Psoas muscle (tissue), 8 donors: ENCODE measurements around the gene PCNX1. TPM values are rescaled to one million over a fixed set of nuclear protein-coding genes. Genes with fewer than 3 reads are reported as not detected.
"Not testable (repeated sequence)": the region's sequence is repeated elsewhere in the genome, so short reads cannot be mapped to it uniquely, and the experiment has no call there.

Experiments
- ATAC-seq, 4 donors: fragments of 200-7000 bp; cut with Tn5 transposase; one replicate each; pipeline ENCODE4 v1.9.1; 2020; ENCODE audit warnings: moderate library complexity in 3 of 4, mild to moderate bottlenecking in 2 of 4
- DNase-seq, 2 donors: peaks; one replicate each; pipeline ENCODE4 v3.0.0-alpha.2; 2020
- H3K27ac ChIP-seq: fragments of 200-600 bp; one replicate; pipeline ENCODE4 v1.8.0; 2022
- H3K27me3 ChIP-seq, 3 donors: fragments of 200-600 bp in 1 of 3; one replicate each; pipeline versions ENCODE4 v1.6.1 to v1.8.0; 2013 to 2022; ENCODE audit warnings: low read length in 2 of 3, mild to moderate bottlenecking in 2 of 3, moderate library complexity in 1 of 3; ENCODE audit not compliant: insufficient read depth in 3 of 3
- H3K36me3 ChIP-seq, 2 donors: fragments of 200-600 bp in 1 of 2; one replicate each; pipeline versions ENCODE4 v1.6.1 to v1.8.0; 2013 to 2022; ENCODE audit warnings: low read depth in 1 of 2, mild to moderate bottlenecking in 1 of 2, moderate library complexity in 1 of 2; ENCODE audit not compliant: insufficient read depth in 1 of 2
- H3K4me1 ChIP-seq: fragments of 200-600 bp; one replicate; pipeline ENCODE4 v1.8.0; 2022
- H3K4me3 ChIP-seq: fragments of 200-600 bp; one replicate; pipeline ENCODE4 v1.8.0; 2022; ENCODE audit warnings: mild to moderate bottlenecking
- H3K9me3 ChIP-seq: fragments of 200-600 bp; one replicate; pipeline ENCODE4 v1.8.0; 2022
- CTCF ChIP-seq: fragments of 200-600 bp; IDR thresholded peaks from one replicate; pipeline ENCODE4 v1.8.0; 2022; ENCODE audit warnings: antibody characterized with exemption
- WGBS, 3 donors: extraction: QIAGEN DNeasy Blood & Tissue Kit; methylation state at CpG; one replicate each; pipeline versions ENCODE4 v1.1.6 to v1.1.7; 2013; 5-methylcytosine and 5-hydroxymethylcytosine counted together
- intact Hi-C, 2 donors: fragments of 100-400 bp; cut with DNase I; formaldehyde crosslinking; loops; one replicate each; pipeline versions ENCODE4 v1.11.0 to v1.14.2; 2022
- polyA plus RNA-seq, 3 donors: library from polyadenylated mRNA; stranded (reverse); fragments of 200-250 nt; gene quantifications; one replicate each; pipeline ENCODE4 v1.2.3, GENCODE V29; 2013
- total RNA-seq, 4 donors: library from RNA; stranded (reverse); fragmentation: NEBNext Ultra II Directional in 2 of 4; extraction: Animal tissue kit (Norgen Biotek cat#: 25700) in 2 of 4; gene quantifications; one replicate each; pipeline versions ENCODE4 v1.2.1 to v1.2.4, GENCODE V29; 2021 to 2023
- donor health status: healthy with polysubstance abuse.
- donor health status: DM: no; HTN: no; CAD: no; lungs with moderate emphysema.
- donor health status: Bipolar disorder and iron deficiency.
- donor health status: healthy.
- donor health status: DM: yes; HTN: yes; CAD: no.
- donor health status: DM: no; HTN: no; CAD: no.
- donor health status: DM: no; HTN: no; CAD: no.
- donor health status: DM: yes; HTN: yes; CAD: no.

PCNX1 gene
- total and polyA plus RNA-seq, 7 donors: 5.2 to 48.1 (median 29.1) TPM

DNA sequence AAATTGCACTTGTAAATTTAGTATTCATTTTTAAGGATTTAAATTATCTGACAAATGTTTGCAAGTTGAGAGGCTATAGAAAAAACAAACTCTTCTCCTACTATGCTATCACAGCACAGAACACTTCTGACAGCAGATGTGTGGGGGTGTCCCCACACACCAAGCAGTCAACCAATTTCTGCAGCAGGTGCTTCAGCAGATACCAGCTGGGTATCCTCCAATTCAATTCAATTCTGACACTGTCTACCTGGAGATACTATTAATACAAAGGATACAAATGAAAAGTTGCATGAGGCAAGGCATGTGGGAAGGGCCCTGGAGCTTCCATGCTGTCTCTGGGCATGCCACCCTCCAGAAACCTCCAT, 35.1 kb downstream of the PCNX1 start:
- no peak for DNase-seq
- no peak for TF ChIP-seq CTCF
- H3K27ac ChIP-seq: no peak overlapping the region
- H3K4me1 ChIP-seq: no peaks in the 10 kb centered on the region
- H3K9me3 ChIP-seq: peaks cover 12% of the 10 kb centered on the region
- H3K36me3 ChIP-seq: peaks cover 0 to 6% of the 10 kb centered on the region in 2 donors
- H3K27me3 ChIP-seq: no peaks in the 10 kb centered on the region
- ATAC-seq: no peak
- no peak overlapping the region for H3K4me3 ChIP-seq
- intact Hi-C loops: no loop called here

DNA sequence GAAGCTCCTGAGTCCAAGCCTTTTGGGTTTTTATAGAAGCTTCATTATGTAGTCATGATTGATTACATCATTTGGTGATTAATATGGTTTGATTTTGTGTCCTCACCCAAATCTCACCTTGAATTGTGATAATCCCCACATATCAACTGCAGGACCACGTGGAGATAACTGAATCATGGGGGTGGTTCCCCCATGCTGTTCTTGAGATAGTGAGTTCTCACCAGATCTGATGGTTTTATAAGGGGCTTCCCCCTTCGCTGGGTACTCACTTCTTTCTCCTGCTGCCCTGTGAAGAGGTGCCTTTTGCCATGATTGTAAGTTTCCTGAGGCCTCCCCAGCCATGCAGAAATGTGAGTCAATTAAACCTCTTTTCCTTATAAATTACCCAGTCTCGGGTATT, 35.5 kb downstream of the PCNX1 start:
- H3K9me3 ChIP-seq: peaks cover 14% of the 10 kb centered on the region
- H3K4me3 ChIP-seq, H3K27ac ChIP-seq, DNase-seq, ATAC-seq, H3K4me1 ChIP-seq, H3K36me3 ChIP-seq, H3K27me3 ChIP-seq, intact Hi-C loops: not testable (repeated sequence)
- 94 to 99% (median 96%) methylated on average over 3 of the region's 3 CpGs for WGBS, 3 donors

GRCh38 chr14:70943838-70944237, 36.6 kb downstream of the PCNX1 start:
- intact Hi-C loops: no loop called here
- Histone ChIP-seq H3K4me1 (no peaks in the 10 kb centered on the region), H3K27ac (no peak overlapping the region), H3K36me3 (peaks cover 3 to 16% of the 10 kb centered on the region in 2 donors), H3K4me3 (no peak overlapping the region), H3K27me3 (no peaks in the 10 kb centered on the region), H3K9me3 (peaks cover 20% of the 10 kb centered on the region)
- no peak for DNase-seq
- no peak for TF ChIP-seq CTCF
- no peak for ATAC-seq
- 100% methylated on average over 1 of the region's 1 CpG for WGBS, 3 donors

- ATAC-seq: no peak
- TF ChIP-seq CTCF: no peak
- peaks cover 3 to 16% of the 10 kb centered on the region in 2 donors for H3K36me3 ChIP-seq
- H3K27me3 ChIP-seq: no peaks in the 10 kb centered on the region
- H3K9me3 ChIP-seq: peaks cover 20% of the 10 kb centered on the region
- DNase-seq: no peak
- no peak overlapping the region for H3K4me3 ChIP-seq
- 97 to 98% (median 98%) methylated on average over 8 of the region's 8 CpGs for WGBS, 3 donors
- intact Hi-C loops: no loop called here
- H3K27ac ChIP-seq: no peak overlapping the region
- H3K4me1 ChIP-seq: peaks cover 9% of the 10 kb centered on the region
Measured at GRCh38 chr14:70947739-70948138, 40.5 kb downstream of the PCNX1 start.

GRCh38 chr14:70952485-70952884, 45.2 kb downstream of the PCNX1 start:
- intact Hi-C loops: no loop called here
- TF ChIP-seq CTCF: no peak
- ATAC-seq (peak; percentile 85 to 94 (median 92)), DNase-seq (no peak)
- Histone ChIP-seq H3K27ac (peak overlapping the region; percentile 48), H3K36me3 (peaks cover 2 to 12% of the 10 kb centered on the region in 2 donors), H3K9me3 (peaks cover 8% of the 10 kb centered on the region), H3K4me1 (peaks cover 29% of the 10 kb centered on the region), H3K4me3 (no peak overlapping the region), H3K27me3 (no peaks in the 10 kb centered on the region)
- 72 to 85% (median 75%) methylated on average over 3 of the region's 3 CpGs for WGBS, 3 donors
